A673 (cell line): ENCODE results near the gene CREB5.
"Not testable (repeated sequence)": the region's sequence is repeated elsewhere in the genome, so short reads cannot be mapped to it uniquely, and the experiment has no call there.

Experiments used
- EZH2 ChIP-seq: fragments of 200-600 bp; sonication (generic); IDR thresholded peaks from 2 replicates; pipeline ENCODE4 v1.6.1; 2017; ENCODE audit warnings: borderline replicate concordance, low read depth, mild to moderate bottlenecking, mixed read lengths, antibody characterized with exemption, low read length; ENCODE audit not compliant: poor library complexity, severe bottlenecking
- TF ChIP-seq, protein P1 (sequence below): fragments of 300-800, 200-600 bp; sonication (generic); conservative IDR thresholded peaks from 2 replicates; pipeline ENCODE4 v1.5.1; 2017; ENCODE audit warnings: low read depth, mild to moderate bottlenecking, antibody characterized with exemption, low read length, moderate library complexity, mixed read lengths

DNA sequence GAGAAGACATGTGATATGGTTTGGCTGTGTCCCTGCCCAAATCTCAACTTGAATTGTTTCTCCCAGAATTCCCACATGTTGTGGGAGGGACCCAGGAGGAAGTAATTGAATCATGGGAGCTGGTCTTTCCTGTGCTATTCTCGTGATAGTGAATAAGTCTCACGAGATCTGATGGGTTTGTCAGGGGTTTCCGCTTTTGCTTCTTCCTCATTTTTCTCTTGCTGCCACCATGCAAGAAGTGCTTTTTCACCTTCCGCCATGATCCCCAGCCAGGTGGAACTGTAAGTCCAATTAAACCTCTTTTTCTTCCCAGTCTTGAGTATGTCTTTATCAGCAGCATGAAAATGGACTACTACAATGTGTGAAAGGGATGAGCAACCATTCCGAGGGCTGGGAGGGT, 185.7 kb downstream of the CREB5 start:
- TF ChIP-seq, protein P1, sequence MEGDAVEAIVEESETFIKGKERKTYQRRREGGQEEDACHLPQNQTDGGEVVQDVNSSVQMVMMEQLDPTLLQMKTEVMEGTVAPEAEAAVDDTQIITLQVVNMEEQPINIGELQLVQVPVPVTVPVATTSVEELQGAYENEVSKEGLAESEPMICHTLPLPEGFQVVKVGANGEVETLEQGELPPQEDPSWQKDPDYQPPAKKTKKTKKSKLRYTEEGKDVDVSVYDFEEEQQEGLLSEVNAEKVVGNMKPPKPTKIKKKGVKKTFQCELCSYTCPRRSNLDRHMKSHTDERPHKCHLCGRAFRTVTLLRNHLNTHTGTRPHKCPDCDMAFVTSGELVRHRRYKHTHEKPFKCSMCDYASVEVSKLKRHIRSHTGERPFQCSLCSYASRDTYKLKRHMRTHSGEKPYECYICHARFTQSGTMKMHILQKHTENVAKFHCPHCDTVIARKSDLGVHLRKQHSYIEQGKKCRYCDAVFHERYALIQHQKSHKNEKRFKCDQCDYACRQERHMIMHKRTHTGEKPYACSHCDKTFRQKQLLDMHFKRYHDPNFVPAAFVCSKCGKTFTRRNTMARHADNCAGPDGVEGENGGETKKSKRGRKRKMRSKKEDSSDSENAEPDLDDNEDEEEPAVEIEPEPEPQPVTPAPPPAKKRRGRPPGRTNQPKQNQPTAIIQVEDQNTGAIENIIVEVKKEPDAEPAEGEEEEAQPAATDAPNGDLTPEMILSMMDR: not testable (repeated sequence)
- not testable (repeated sequence) for TF ChIP-seq EZH2
